Panc1 (cell line): ENCODE data around the gene POLE4. TPM values are rescaled to one million over a fixed set of nuclear protein-coding genes. Genes with fewer than 3 reads are reported as not detected.

ENCODE experiments used
- ATAC-seq: fragments of 200-7000 bp; cut with Tn5 transposase; 2 replicates; pipeline ENCODE4 v1.9.1; 2020; ENCODE audit warnings: mild to moderate bottlenecking, moderate library complexity
- BruUV-seq: library from RNA; stranded (reverse); fragments of 400-500 nt; replicated peaks from 2 replicates; lab custom pipeline; 2021; lab: Mats Ljungman, UMichigan
- CTCF ChIA-PET: fragments of 300-600 bp; sonication (Branson Sonifier 250); formaldehyde crosslinking; loops from one replicate; lab custom pipeline; 2022; ENCODE audit warnings: antibody characterized with exemption; lab: Charles Lee
- POLR2A ChIA-PET: fragments of 300-600 bp; sonication (Branson Sonifier 250); formaldehyde crosslinking; loops from one replicate; lab custom pipeline; 2022; ENCODE audit warnings: antibody characterized with exemption; lab: Charles Lee
- DNase-seq: peaks from one replicate; pipeline ENCODE4 v3.0.0-alpha.2; 2010; ENCODE audit warnings: low read depth, low spot score
- H3K27ac ChIP-seq: 2 replicates; pipeline ENCODE4 v1.5.1; 2011; ENCODE audit warnings: mild to moderate bottlenecking, low read length, inconsistent platforms
- H3K27me3 ChIP-seq: fragments of 200-500 bp; sonication (Bioruptor generic); 2 replicates; pipeline ENCODE4 v1.6.0; 2014; ENCODE audit warnings: low read length, inconsistent platforms; ENCODE audit not compliant: control insufficient read depth, insufficient read depth
- H3K36me3 ChIP-seq: fragments of 200-500 bp; sonication (Bioruptor generic); 2 replicates; pipeline ENCODE4 v1.5.1; 2014; ENCODE audit warnings: inconsistent platforms, mild to moderate bottlenecking, low read length, moderate library complexity; ENCODE audit not compliant: control insufficient read depth, insufficient read depth
- H3K4me1 ChIP-seq: 2 replicates; pipeline ENCODE4 v1.5.1; 2011; ENCODE audit warnings: inconsistent platforms, mild to moderate bottlenecking, low read length, moderate library complexity; ENCODE audit not compliant: control insufficient read depth, insufficient read depth
- H3K4me3 ChIP-seq, 2 experiments: 2 replicates each; pipeline ENCODE4 v1.5.1; 2011 to 2012; ENCODE audit warnings: low read depth in 2 of 2, low read length in 2 of 2, mild to moderate bottlenecking in 2 of 2, inconsistent platforms in 1 of 2, moderate library complexity in 1 of 2
- H3K9me3 ChIP-seq: fragments of 200-500 bp; sonication (Bioruptor generic); 2 replicates; pipeline ENCODE4 v1.5.1; 2014; ENCODE audit warnings: low read depth, mild to moderate bottlenecking, inconsistent platforms, low read length, moderate library complexity; ENCODE audit not compliant: control insufficient read depth, insufficient read depth
- POLR2AphosphoS5 ChIP-seq: IDR thresholded peaks from 2 replicates; pipeline ENCODE4 v1.6.1; 2012; ENCODE audit warnings: mild to moderate bottlenecking, low read depth, low read length, moderate library complexity
- SIN3A ChIP-seq: IDR thresholded peaks from 2 replicates; pipeline ENCODE4 v1.6.1; 2012; ENCODE audit warnings: low read depth, mild to moderate bottlenecking, low read length, moderate library complexity, borderline replicate concordance; ENCODE audit not compliant: insufficient read depth
- TCF7L2 ChIP-seq: IDR thresholded peaks from 2 replicates; pipeline ENCODE4 v1.6.1; 2011; ENCODE audit warnings: mild to moderate bottlenecking, low read depth, low read length, inconsistent platforms
- in situ Hi-C: cut with HindIII; loops from 2 replicates; pipeline ENCODE4 v1.10.0; 2016; ENCODE audit warnings: low sequenced_read_pairs, low pct_unique_long_range_greater_than_20kb
- intact Hi-C: fragments of 100-400 bp; cut with micrococcal nuclease; formaldehyde crosslinking; loops from one replicate; pipeline ENCODE4 v1.10.0; 2022; ENCODE audit not compliant: unreplicated experiment
- total RNA-seq: library from RNA; stranded (reverse); gene quantifications from one replicate; pipeline ENCODE4 v1.2.1, GENCODE V29; 2021; ENCODE audit not compliant: unreplicated experiment
- TF ChIP-seq, protein P1 (sequence below): fragments of 450-650 bp; IDR thresholded peaks from 2 replicates; pipeline ENCODE4 v1.5.1; 2017; ENCODE audit warnings: mild to moderate bottlenecking
- TF ChIP-seq, protein P2 (sequence below), 2 experiments: IDR thresholded peaks; 2 replicates each; pipeline ENCODE4 v1.6.1; 2011 to 2012; ENCODE audit warnings: low read depth in 2 of 2, control low read depth in 1 of 2, low read length in 1 of 2, mild to moderate bottlenecking in 1 of 2, moderate library complexity in 1 of 2; ENCODE audit not compliant: insufficient read depth in 1 of 2

The POLE4 gene
- total RNA-seq, 1 experiment from 2014 or later, result 103 TPM

DNA sequence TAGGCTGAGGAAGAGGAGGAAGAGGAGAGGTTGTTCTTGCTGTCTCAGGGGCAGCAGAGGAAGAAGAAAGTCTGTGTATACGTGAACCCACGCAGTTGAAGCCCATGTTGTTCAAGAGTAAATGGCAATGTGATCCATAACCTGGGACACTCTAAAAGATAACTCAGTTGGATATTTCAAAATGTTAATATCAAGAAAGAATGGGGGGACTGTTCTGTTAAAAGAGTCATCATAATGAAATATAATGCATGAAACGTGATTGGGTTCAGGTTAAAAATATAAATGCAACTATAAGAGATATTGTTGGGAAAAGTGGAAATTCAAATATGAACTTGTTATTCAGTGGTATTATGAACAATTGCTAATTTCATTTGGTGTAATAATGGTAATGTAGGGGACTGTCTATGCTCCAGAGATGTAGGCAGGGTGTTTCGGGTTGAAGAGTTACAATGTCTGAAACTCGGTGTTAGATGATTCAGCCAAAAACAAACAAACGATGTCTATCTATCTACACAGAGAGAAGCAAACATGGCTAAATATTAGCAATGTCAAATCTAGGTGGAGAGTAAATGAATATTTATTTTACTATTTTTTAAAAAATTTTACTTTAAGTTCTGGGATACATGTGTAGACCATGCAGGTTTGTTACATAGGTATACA lies 21.1 kb upstream of the POLE4 start:
- no peak overlapping the region for H3K4me3 ChIP-seq
- H3K36me3 ChIP-seq, result no peaks in the 10 kb centered on the region
- in situ Hi-C loops (no loop called here), intact Hi-C loops (no loop called here)
- no peaks in the 10 kb centered on the region; the same call in 1 of the 2 replicates for H3K27me3 ChIP-seq
- no peaks in the 10 kb centered on the region for H3K4me1 ChIP-seq
- TF ChIP-seq, protein P1, sequence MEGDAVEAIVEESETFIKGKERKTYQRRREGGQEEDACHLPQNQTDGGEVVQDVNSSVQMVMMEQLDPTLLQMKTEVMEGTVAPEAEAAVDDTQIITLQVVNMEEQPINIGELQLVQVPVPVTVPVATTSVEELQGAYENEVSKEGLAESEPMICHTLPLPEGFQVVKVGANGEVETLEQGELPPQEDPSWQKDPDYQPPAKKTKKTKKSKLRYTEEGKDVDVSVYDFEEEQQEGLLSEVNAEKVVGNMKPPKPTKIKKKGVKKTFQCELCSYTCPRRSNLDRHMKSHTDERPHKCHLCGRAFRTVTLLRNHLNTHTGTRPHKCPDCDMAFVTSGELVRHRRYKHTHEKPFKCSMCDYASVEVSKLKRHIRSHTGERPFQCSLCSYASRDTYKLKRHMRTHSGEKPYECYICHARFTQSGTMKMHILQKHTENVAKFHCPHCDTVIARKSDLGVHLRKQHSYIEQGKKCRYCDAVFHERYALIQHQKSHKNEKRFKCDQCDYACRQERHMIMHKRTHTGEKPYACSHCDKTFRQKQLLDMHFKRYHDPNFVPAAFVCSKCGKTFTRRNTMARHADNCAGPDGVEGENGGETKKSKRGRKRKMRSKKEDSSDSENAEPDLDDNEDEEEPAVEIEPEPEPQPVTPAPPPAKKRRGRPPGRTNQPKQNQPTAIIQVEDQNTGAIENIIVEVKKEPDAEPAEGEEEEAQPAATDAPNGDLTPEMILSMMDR, result no peak
- TF ChIP-seq TCF7L2 (no peak), POLR2AphosphoS5 (no peak)
- TF ChIP-seq, protein P2, sequence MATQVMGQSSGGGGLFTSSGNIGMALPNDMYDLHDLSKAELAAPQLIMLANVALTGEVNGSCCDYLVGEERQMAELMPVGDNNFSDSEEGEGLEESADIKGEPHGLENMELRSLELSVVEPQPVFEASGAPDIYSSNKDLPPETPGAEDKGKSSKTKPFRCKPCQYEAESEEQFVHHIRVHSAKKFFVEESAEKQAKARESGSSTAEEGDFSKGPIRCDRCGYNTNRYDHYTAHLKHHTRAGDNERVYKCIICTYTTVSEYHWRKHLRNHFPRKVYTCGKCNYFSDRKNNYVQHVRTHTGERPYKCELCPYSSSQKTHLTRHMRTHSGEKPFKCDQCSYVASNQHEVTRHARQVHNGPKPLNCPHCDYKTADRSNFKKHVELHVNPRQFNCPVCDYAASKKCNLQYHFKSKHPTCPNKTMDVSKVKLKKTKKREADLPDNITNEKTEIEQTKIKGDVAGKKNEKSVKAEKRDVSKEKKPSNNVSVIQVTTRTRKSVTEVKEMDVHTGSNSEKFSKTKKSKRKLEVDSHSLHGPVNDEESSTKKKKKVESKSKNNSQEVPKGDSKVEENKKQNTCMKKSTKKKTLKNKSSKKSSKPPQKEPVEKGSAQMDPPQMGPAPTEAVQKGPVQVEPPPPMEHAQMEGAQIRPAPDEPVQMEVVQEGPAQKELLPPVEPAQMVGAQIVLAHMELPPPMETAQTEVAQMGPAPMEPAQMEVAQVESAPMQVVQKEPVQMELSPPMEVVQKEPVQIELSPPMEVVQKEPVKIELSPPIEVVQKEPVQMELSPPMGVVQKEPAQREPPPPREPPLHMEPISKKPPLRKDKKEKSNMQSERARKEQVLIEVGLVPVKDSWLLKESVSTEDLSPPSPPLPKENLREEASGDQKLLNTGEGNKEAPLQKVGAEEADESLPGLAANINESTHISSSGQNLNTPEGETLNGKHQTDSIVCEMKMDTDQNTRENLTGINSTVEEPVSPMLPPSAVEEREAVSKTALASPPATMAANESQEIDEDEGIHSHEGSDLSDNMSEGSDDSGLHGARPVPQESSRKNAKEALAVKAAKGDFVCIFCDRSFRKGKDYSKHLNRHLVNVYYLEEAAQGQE (IDR thresholded peaks at IDR 0.05; ENCODE audit: insufficient read depth in 1 of 2, low read depth in 2 of 2, low read length in 1 of 2), result no peak
- CTCF ChIA-PET, result no interaction called here
- no peaks in the 10 kb centered on the region for H3K9me3 ChIP-seq
- no peak for DNase-seq
- POLR2A ChIA-PET, result no interaction called here
- no peak overlapping the region for H3K27ac ChIP-seq
- ATAC-seq, result no peak
- BruUV-seq, result no TSS peak

DNA sequence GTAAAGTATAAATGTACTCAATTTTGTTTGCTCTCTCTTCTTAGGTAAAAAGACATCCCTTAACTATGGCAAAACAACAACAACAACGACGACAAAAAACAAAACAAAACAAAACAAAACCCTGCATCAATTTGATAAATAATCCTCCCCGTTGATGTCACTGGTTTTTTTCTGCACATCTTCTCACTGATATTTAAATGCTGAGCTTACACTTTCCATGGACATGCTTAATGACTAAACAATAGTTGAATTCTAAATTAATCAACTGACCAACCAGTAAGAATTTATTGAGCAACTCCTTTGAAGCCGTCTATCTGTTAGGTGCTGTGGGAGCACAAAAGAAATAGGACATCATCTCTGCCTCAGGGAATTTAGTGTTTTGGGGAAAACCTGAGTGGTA lies 20.2 kb upstream of the POLE4 start:
- ChIA-PET POLR2A (no interaction called here), CTCF (no interaction called here)
- BruUV-seq, result no TSS peak
- Histone ChIP-seq H3K4me1 (no peaks in the 10 kb centered on the region), H3K9me3 (no peaks in the 10 kb centered on the region), H3K36me3 (no peaks in the 10 kb centered on the region), H3K27ac (no peak overlapping the region), H3K27me3 (no peaks in the 10 kb centered on the region; the same call in 1 of the 2 replicates), H3K4me3 (no peak overlapping the region)
- in situ Hi-C loops, result no loop called here
- TF ChIP-seq TCF7L2 (no peak), POLR2AphosphoS5 (no peak), SIN3A (no peak)
- TF ChIP-seq, protein P1, result no peak
- TF ChIP-seq, protein P2 (IDR thresholded peaks at IDR 0.05; ENCODE audit: insufficient read depth in 1 of 2, low read depth in 2 of 2, low read length in 1 of 2), result no peak
- intact Hi-C loops, result no loop called here
- ATAC-seq (no peak), DNase-seq (no peak)
